ENCODE data around the gene USP34. TPM values are rescaled to one million over a fixed set of nuclear protein-coding genes. Genes with fewer than 3 reads are reported as not detected.

USP34 gene
- total RNA-seq, 1 experiment from 2014 or later, result 91.4 TPM

GRCh38 chr2:61141151-61141550 lies 329.7 kb downstream of the USP34 start:
- H3K27me3 ChIP-seq (ENCODE audit: control insufficient read depth, insufficient read depth, low read length), result no peaks in the 10 kb centered on the region
- no peaks in the 10 kb centered on the region for H3K4me1 ChIP-seq (ENCODE audit: control insufficient read depth, insufficient read depth, low read length)
- no TSS peak for BruUV-seq (replicated peaks)
- intact Hi-C loops (cut with micrococcal nuclease; ENCODE audit: unreplicated experiment), result no loop called here
- ATAC-seq (no peak), DNase-seq (ENCODE audit: low read depth, low spot score) (no peak)
- TF ChIP-seq TCF7L2 (IDR thresholded peaks at IDR 0.05; ENCODE audit: low read depth, low read length), result no peak
- no peak for TF ChIP-seq POLR2AphosphoS5 (IDR thresholded peaks at IDR 0.05; ENCODE audit: low read depth, low read length)
- TF ChIP-seq, protein P1, sequence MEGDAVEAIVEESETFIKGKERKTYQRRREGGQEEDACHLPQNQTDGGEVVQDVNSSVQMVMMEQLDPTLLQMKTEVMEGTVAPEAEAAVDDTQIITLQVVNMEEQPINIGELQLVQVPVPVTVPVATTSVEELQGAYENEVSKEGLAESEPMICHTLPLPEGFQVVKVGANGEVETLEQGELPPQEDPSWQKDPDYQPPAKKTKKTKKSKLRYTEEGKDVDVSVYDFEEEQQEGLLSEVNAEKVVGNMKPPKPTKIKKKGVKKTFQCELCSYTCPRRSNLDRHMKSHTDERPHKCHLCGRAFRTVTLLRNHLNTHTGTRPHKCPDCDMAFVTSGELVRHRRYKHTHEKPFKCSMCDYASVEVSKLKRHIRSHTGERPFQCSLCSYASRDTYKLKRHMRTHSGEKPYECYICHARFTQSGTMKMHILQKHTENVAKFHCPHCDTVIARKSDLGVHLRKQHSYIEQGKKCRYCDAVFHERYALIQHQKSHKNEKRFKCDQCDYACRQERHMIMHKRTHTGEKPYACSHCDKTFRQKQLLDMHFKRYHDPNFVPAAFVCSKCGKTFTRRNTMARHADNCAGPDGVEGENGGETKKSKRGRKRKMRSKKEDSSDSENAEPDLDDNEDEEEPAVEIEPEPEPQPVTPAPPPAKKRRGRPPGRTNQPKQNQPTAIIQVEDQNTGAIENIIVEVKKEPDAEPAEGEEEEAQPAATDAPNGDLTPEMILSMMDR (IDR thresholded peaks at IDR 0.05), result no peak
- no peak for TF ChIP-seq SIN3A (IDR thresholded peaks at IDR 0.05; ENCODE audit: borderline replicate concordance, insufficient read depth, low read depth, low read length)
- TF ChIP-seq REST (IDR thresholded peaks at IDR 0.05; ENCODE audit: insufficient read depth in 1 of 2, low read depth in 2 of 2, low read length in 1 of 2), result no peak
- no peak overlapping the region for H3K4me3 ChIP-seq (ENCODE audit: low read depth in 2 of 2, low read length in 2 of 2)
- in situ Hi-C loops (cut with HindIII; ENCODE audit: low pct_unique_long_range_greater_than_20kb, low sequenced_read_pairs), result no loop called here
- H3K27ac ChIP-seq (ENCODE audit: low read length), result no peak overlapping the region
- H3K9me3 ChIP-seq (ENCODE audit: control insufficient read depth, insufficient read depth, low read depth, low read length), result no peaks in the 10 kb centered on the region
- no peaks in the 10 kb centered on the region for H3K36me3 ChIP-seq (ENCODE audit: control insufficient read depth, insufficient read depth, low read length)
- CTCF ChIA-PET, result no interaction called here
- POLR2A ChIA-PET, result no interaction called here

DNA sequence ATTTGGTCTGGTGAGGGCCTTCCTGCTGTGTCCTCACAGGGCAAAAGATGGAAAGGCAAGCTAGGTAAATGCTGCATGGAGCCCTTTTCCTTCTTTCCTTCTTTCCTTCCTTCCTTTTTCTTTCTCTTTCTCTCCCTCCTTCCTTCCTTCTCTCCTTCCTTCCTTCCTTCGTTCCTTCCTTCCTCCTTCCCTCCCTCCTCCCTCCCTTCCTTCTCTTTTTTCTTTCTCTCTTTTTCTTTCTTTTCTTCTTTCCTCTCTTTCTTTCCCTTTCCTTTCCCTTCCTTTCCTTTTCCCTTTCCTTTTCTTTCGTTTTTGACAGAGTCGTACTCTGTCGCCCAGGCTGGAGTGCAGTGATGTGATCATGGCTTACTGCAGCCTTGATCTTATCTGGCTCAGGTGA lies 332.0 kb downstream of the USP34 start:
- CTCF ChIA-PET, result no interaction called here
- POLR2A ChIA-PET, result no interaction called here
- Histone ChIP-seq H3K9me3 (ENCODE audit: control insufficient read depth, insufficient read depth, low read depth, low read length) (no peaks in the 10 kb centered on the region), H3K4me1 (ENCODE audit: control insufficient read depth, insufficient read depth, low read length) (no peaks in the 10 kb centered on the region), H3K27ac (ENCODE audit: low read length) (no peak overlapping the region), H3K36me3 (ENCODE audit: control insufficient read depth, insufficient read depth, low read length) (no peaks in the 10 kb centered on the region), H3K4me3 (ENCODE audit: low read depth in 2 of 2, low read length in 2 of 2) (no peak overlapping the region), H3K27me3 (ENCODE audit: control insufficient read depth, insufficient read depth, low read length) (no peaks in the 10 kb centered on the region)
- no peak for TF ChIP-seq REST (IDR thresholded peaks at IDR 0.05; ENCODE audit: insufficient read depth in 1 of 2, low read depth in 2 of 2, low read length in 1 of 2)
- TF ChIP-seq SIN3A (IDR thresholded peaks at IDR 0.05; ENCODE audit: borderline replicate concordance, insufficient read depth, low read depth, low read length), result no peak
- TF ChIP-seq, protein P1 (IDR thresholded peaks at IDR 0.05), result no peak
- TF ChIP-seq TCF7L2 (IDR thresholded peaks at IDR 0.05; ENCODE audit: low read depth, low read length), result no peak
- no peak for TF ChIP-seq POLR2AphosphoS5 (IDR thresholded peaks at IDR 0.05; ENCODE audit: low read depth, low read length)
- BruUV-seq (replicated peaks), result no TSS peak
- DNase-seq (ENCODE audit: low read depth, low spot score), result no peak
- in situ Hi-C loops (cut with HindIII; ENCODE audit: low pct_unique_long_range_greater_than_20kb, low sequenced_read_pairs) (no loop called here), intact Hi-C loops (cut with micrococcal nuclease; ENCODE audit: unreplicated experiment) (no loop called here)
- no peak for ATAC-seq

Other genes starting within 250 kb of the USP34 start
- 189 TPM for gene XPO1, start 67.3 kb upstream of the USP34 start, total RNA-seq (2021; ENCODE audit: unreplicated experiment)